Ovary (tissue), 9 donors: ENCODE data around the gene FOXC1. TPM values are rescaled to one million over a fixed set of nuclear protein-coding genes. Genes with fewer than 3 reads are reported as not detected.

ENCODE experiments used
- DNase-seq, 5 donors: peaks; one replicate each; pipeline ENCODE4 v3.0.0-alpha.2; 2019 to 2020
- H3K27ac ChIP-seq, 2 donors: fragments of 200-600 bp; one replicate each; pipeline versions ENCODE4 v1.5.1 to v1.8.0; 2019 to 2022
- H3K27me3 ChIP-seq: fragments of 200-600 bp; one replicate; pipeline ENCODE4 v1.8.0; 2022
- H3K36me3 ChIP-seq: fragments of 200-600 bp; sonication (generic); one replicate; pipeline ENCODE4 v1.5.1; 2019
- H3K4me1 ChIP-seq: one replicate; pipeline ENCODE4 v1.8.1; 2013; ENCODE audit warnings: mild to moderate bottlenecking, moderate library complexity; ENCODE audit not compliant: insufficient read depth
- H3K4me3 ChIP-seq: fragments of 200-600 bp; sonication (generic); one replicate; pipeline ENCODE4 v1.5.1; 2017
- H3K9me3 ChIP-seq, 2 donors: fragments of 200-600 bp in 1 of 2; sonication (generic) in 1 of 2; one replicate each; pipeline versions ENCODE4 v1.5.1 to v1.8.1; 2013 to 2019; ENCODE audit warnings: mild to moderate bottlenecking in 1 of 2, moderate library complexity in 1 of 2
- CTCF ChIP-seq, 3 donors: fragments of 450-650 bp in 2 of 3; fragments of 200-600 bp in 1 of 3; IDR thresholded peaks; one replicate each; pipeline versions ENCODE4 v1.5.1 to v1.8.0; 2016 to 2022; ENCODE audit warnings: antibody characterized with exemption in 3 of 3, mild to moderate bottlenecking in 1 of 3
- EP300 ChIP-seq: sonication (generic); formaldehyde crosslinking; IDR thresholded peaks from one replicate; pipeline ENCODE4 v1.6.1; 2017; ENCODE audit warnings: antibody characterized with exemption
- POLR2A ChIP-seq: fragments of 450-650 bp; IDR thresholded peaks from one replicate; pipeline ENCODE4 v1.6.1; 2017; ENCODE audit warnings: antibody characterized with exemption, mild to moderate bottlenecking, moderate library complexity
- WGBS, 3 donors: extraction: QIAGEN DNeasy Blood & Tissue Kit in 1 of 3; methylation state at CpG; one replicate each; pipeline versions ENCODE4 v1.1.5 to v1.1.7; 2013 to 2017; 5-methylcytosine and 5-hydroxymethylcytosine counted together
- intact Hi-C, 4 donors: fragments of 100-400 bp; cut with DNase I; formaldehyde crosslinking; loops; one replicate each; pipeline versions ENCODE4 v1.11.0 to v1.15.1; 2022 to 2023
- polyA plus RNA-seq, 2 donors: library from polyadenylated mRNA; stranded (reverse); fragments of 200-250 nt in 1 of 2; fragments of 350-450 nt in 1 of 2; fragmentation: Illumina TruSeq in 1 of 2; extraction: RNeasy Lipid Tissue Mini Kit (QIAGEN cat#74804) in 1 of 2; gene quantifications; one replicate each; pipeline ENCODE4 v1.2.3, GENCODE V29; 2013 to 2014
- total RNA-seq, 7 donors: library from RNA; depleted of rRNA in 2 of 7; stranded (reverse); fragments of >200 nt in 2 of 7; fragmentation: NEBNext Ultra II Directional in 3 of 7; extraction: Animal tissue kit (Norgen Biotek cat#: 25700) in 3 of 7; gene quantifications; one replicate each; pipeline versions ENCODE4 v1.1.0 to v1.2.4, GENCODE V29; 2016 to 2023
- donor health status: DM: no; HTN: no; CAD: no; lungs with moderate emphysema.
- donor health status: DM: no; HTN: no; CAD: no.
- donor health status: Bipolar disorder and iron deficiency.
- donor health status: DM: yes; HTN: yes; CAD: no.
- donor health status: DM: no; HTN: no; CAD: no.
- donor health status: DM: yes; HTN: yes; CAD: no.

The FOXC1 gene
- total and polyA plus RNA-seq, 9 donors: 4.3 to 21.2 (median 6.5) TPM

GRCh38 chr6:1658212-1659005, 48.7 kb downstream of the FOXC1 start:
- DNase-seq: no peak
- Histone ChIP-seq H3K27ac (no peak overlapping the region), H3K4me3 (no peak overlapping the region), H3K27me3 (no peaks in the 10 kb centered on the region), H3K36me3 (no peaks in the 10 kb centered on the region), H3K9me3 (no peaks in the 10 kb centered on the region), H3K4me1 (peaks cover 3% of the 10 kb centered on the region)
- TF ChIP-seq POLR2A (no peak), EP300 (no peak), CTCF (IDR thresholded peaks at IDR 0.05) (no peak)
- intact Hi-C loops: no loop called here
- 94 to 96% (median 95%) methylated on average over 15 of the region's 15 CpGs for WGBS, 3 donors

GRCh38 chr6:1659816-1660215, 50.1 kb downstream of the FOXC1 start:
- Histone ChIP-seq H3K4me3 (no peak overlapping the region), H3K4me1 (peaks cover 3% of the 10 kb centered on the region), H3K27me3 (no peaks in the 10 kb centered on the region), H3K27ac (no peak overlapping the region), H3K9me3 (no peaks in the 10 kb centered on the region), H3K36me3 (no peaks in the 10 kb centered on the region)
- TF ChIP-seq POLR2A: no peak
- no peak for TF ChIP-seq CTCF (IDR thresholded peaks at IDR 0.05)
- no peak for TF ChIP-seq EP300
- WGBS, 3 donors: 87 to 95% (median 90%) methylated on average over 7 of the region's 7 CpGs
- intact Hi-C loops: no loop called here
- DNase-seq: no peak

- Histone ChIP-seq H3K27ac (no peak overlapping the region), H3K36me3 (no peaks in the 10 kb centered on the region), H3K4me1 (peaks cover 3% of the 10 kb centered on the region), H3K9me3 (no peaks in the 10 kb centered on the region), H3K4me3 (no peak overlapping the region), H3K27me3 (no peaks in the 10 kb centered on the region)
- TF ChIP-seq POLR2A (no peak), EP300 (no peak)
- intact Hi-C loops: no loop called here
- no peak for DNase-seq
Observed at GRCh38 chr6:1662534-1662933, 52.8 kb downstream of the FOXC1 start.

Other genes with a start within 250 kb of the FOXC1 start
- gene FOXF2, start 220.3 kb upstream of the FOXC1 start, total RNA-seq: under 1 TPM in 2 of 7 donors, not detected in 5; 0.10 to 0.12 TPM
- under 1 TPM; 0.05 to 0.18 TPM for gene FOXF2, start 220.3 kb upstream of the FOXC1 start, polyA plus RNA-seq